Activated naive CD4-positive, alpha-beta T cell treated with anti-CD3 and anti-CD28 coated beads, Interleukin-2, amount 10 ng/mL, durations not matched to agents 7 days and 5 days (primary cell): ENCODE data around the gene ZNF846.
"Not testable (repeated sequence)": the region's sequence is repeated elsewhere in the genome, so short reads cannot be mapped to it uniquely, and the experiment has no call there.

Source experiments
- CTCF ChIA-PET: fragments of 350-600 bp; sonication (Branson Sonifier 250); formaldehyde crosslinking; loops from one replicate; lab custom pipeline; 2021; ENCODE audit warnings: antibody characterized with exemption; lab: Charles Lee
- DNase-seq: peaks from one replicate; pipeline ENCODE4 v3.0.0-alpha.2; 2020
- H3K27ac Mint-ChIP-seq: one replicate; pipeline ENCODE4 v1.8.0; 2021; ENCODE audit warnings: mild to moderate bottlenecking, moderate library complexity, mixed read lengths
- H3K27me3 Mint-ChIP-seq: one replicate; pipeline ENCODE4 v1.8.0; 2021; ENCODE audit warnings: mild to moderate bottlenecking, mixed read lengths
- H3K36me3 Mint-ChIP-seq: one replicate; pipeline ENCODE4 v1.8.0; 2021; ENCODE audit warnings: mixed read lengths
- H3K4me1 Mint-ChIP-seq: one replicate; pipeline ENCODE4 v1.8.0; 2021; ENCODE audit warnings: mixed read lengths
- H3K4me3 Mint-ChIP-seq: one replicate; pipeline ENCODE4 v1.8.0; 2021; ENCODE audit warnings: mild to moderate bottlenecking, moderate library complexity, mixed read lengths
- H3K9me3 Mint-ChIP-seq: one replicate; pipeline ENCODE4 v1.8.0; 2021; ENCODE audit warnings: mixed read lengths

The ZNF846 gene

GRCh38 chr19:9791073-9791367, 22.5 kb upstream of the ZNF846 start:
- H3K36me3 Mint-ChIP-seq, DNase-seq, H3K9me3 Mint-ChIP-seq, H3K27me3 Mint-ChIP-seq: not testable (repeated sequence)
- CTCF ChIA-PET, result interaction anchor here (1.4 to 2.2 kb wide), 2 partner anchors 165 to 206 kb away, joined by 4 to 7 read pairs; partner anchors contain the start of gene ZNF121
- Mint-ChIP-seq H3K4me3 (peak overlapping the region; percentile 83), H3K27ac (peak overlapping the region; percentile 93), H3K4me1 (peaks cover 28% of the 10 kb centered on the region)

- not testable (repeated sequence) for DNase-seq, H3K27me3 Mint-ChIP-seq, H3K36me3 Mint-ChIP-seq, H3K9me3 Mint-ChIP-seq, H3K27ac Mint-ChIP-seq, H3K4me3 Mint-ChIP-seq
- CTCF ChIA-PET, result interaction anchor here (1.4 to 2.2 kb wide), 3 partner anchors 163 to 204 kb away, joined by 4 to 7 read pairs (median 4); partner anchors contain the start of gene ZNF121
- peaks cover 36% of the 10 kb centered on the region for H3K4me1 Mint-ChIP-seq
Observed at GRCh38 chr19:9789579-9789978, 21.0 kb upstream of the ZNF846 start.

GRCh38 chr19:9789066-9789465, 20.5 kb upstream of the ZNF846 start:
- Mint-ChIP-seq H3K4me1 (peaks cover 41% of the 10 kb centered on the region), H3K27ac (no peak overlapping the region), H3K9me3 (peaks cover 6% of the 10 kb centered on the region), H3K4me3 (no peak overlapping the region), H3K36me3 (peaks cover 2% of the 10 kb centered on the region), H3K27me3 (no peaks in the 10 kb centered on the region)
- CTCF ChIA-PET, result no interaction called here
- no peak for DNase-seq

- DNase-seq, H3K27me3 Mint-ChIP-seq, H3K9me3 Mint-ChIP-seq, H3K27ac Mint-ChIP-seq, H3K36me3 Mint-ChIP-seq, CTCF ChIA-PET, H3K4me3 Mint-ChIP-seq: not testable (repeated sequence)
- H3K4me1 Mint-ChIP-seq, result peaks cover 43% of the 10 kb centered on the region
Observed at GRCh38 chr19:9788604-9789003, 20.1 kb upstream of the ZNF846 start.

GRCh38 chr19:9786819-9787218, 18.3 kb upstream of the ZNF846 start:
- Mint-ChIP-seq H3K4me3 (peak overlapping the region; percentile 71), H3K9me3 (peaks cover 2% of the 10 kb centered on the region), H3K27me3 (no peaks in the 10 kb centered on the region), H3K4me1 (peaks cover 41% of the 10 kb centered on the region), H3K27ac (peak overlapping the region; percentile 75), H3K36me3 (peaks cover 5% of the 10 kb centered on the region)
- CTCF ChIA-PET, result interaction anchor here (0.8 kb wide), 1 partner anchor 9 kb away, joined by 3 read pairs; no protein-coding TSS in a partner anchor
- DNase-seq, result no peak

GRCh38 chr19:9786342-9786741, 17.8 kb upstream of the ZNF846 start:
- H3K27me3 Mint-ChIP-seq, result no peaks in the 10 kb centered on the region
- H3K27ac Mint-ChIP-seq, result peak overlapping the region; percentile 96
- DNase-seq, result no peak
- peak overlapping the region; percentile 87 for H3K4me3 Mint-ChIP-seq
- H3K36me3 Mint-ChIP-seq, result peaks cover 5% of the 10 kb centered on the region
- peaks cover 38% of the 10 kb centered on the region for H3K4me1 Mint-ChIP-seq
- CTCF ChIA-PET, result interaction anchor here (0.8 kb wide), 1 partner anchor 9 kb away, joined by 3 read pairs; no protein-coding TSS in a partner anchor
- H3K9me3 Mint-ChIP-seq, result peaks cover 2% of the 10 kb centered on the region

GRCh38 chr19:9785367-9786331, 17.1 kb upstream of the ZNF846 start:
- peak overlapping the region; percentile 87 for H3K4me3 Mint-ChIP-seq
- DNase-seq, result peak; percentile 99
- no peaks in the 10 kb centered on the region for H3K27me3 Mint-ChIP-seq
- CTCF ChIA-PET, result no interaction called here
- peaks cover 5% of the 10 kb centered on the region for H3K36me3 Mint-ChIP-seq
- H3K9me3 Mint-ChIP-seq, result peaks cover 2% of the 10 kb centered on the region
- H3K27ac Mint-ChIP-seq, result peak overlapping the region; percentile 96
- H3K4me1 Mint-ChIP-seq, result peaks cover 34% of the 10 kb centered on the region

- DNase-seq, H3K27me3 Mint-ChIP-seq, CTCF ChIA-PET, H3K36me3 Mint-ChIP-seq, H3K9me3 Mint-ChIP-seq: not testable (repeated sequence)
- peak overlapping the region; percentile 96 for H3K27ac Mint-ChIP-seq
- peaks cover 28% of the 10 kb centered on the region for H3K4me1 Mint-ChIP-seq
- peak overlapping the region; percentile 35 for H3K4me3 Mint-ChIP-seq
Observed at GRCh38 chr19:9784163-9784496, 15.6 kb upstream of the ZNF846 start.

GRCh38 chr19:9782338-9782737, 13.8 kb upstream of the ZNF846 start:
- CTCF ChIA-PET, result no interaction called here
- peaks cover 7% of the 10 kb centered on the region for H3K36me3 Mint-ChIP-seq
- H3K9me3 Mint-ChIP-seq, result peaks cover 12% of the 10 kb centered on the region
- H3K4me3 Mint-ChIP-seq, result no peak overlapping the region
- no peaks in the 10 kb centered on the region for H3K27me3 Mint-ChIP-seq
- DNase-seq, result no peak
- H3K27ac Mint-ChIP-seq, result peak overlapping the region; percentile 14
- H3K4me1 Mint-ChIP-seq, result peaks cover 28% of the 10 kb centered on the region

GRCh38 chr19:9757544-9758501, 10.7 kb downstream of the ZNF846 start:
- no peak for DNase-seq
- no peak overlapping the region for H3K4me3 Mint-ChIP-seq
- peaks cover 40% of the 10 kb centered on the region for H3K36me3 Mint-ChIP-seq
- CTCF ChIA-PET, result no interaction called here
- H3K9me3 Mint-ChIP-seq, result peaks cover 48% of the 10 kb centered on the region
- no peaks in the 10 kb centered on the region for H3K27me3 Mint-ChIP-seq
- no peak overlapping the region for H3K27ac Mint-ChIP-seq
- H3K4me1 Mint-ChIP-seq, result no peaks in the 10 kb centered on the region

- Mint-ChIP-seq H3K27ac (no peak overlapping the region), H3K4me3 (no peak overlapping the region), H3K4me1 (no peaks in the 10 kb centered on the region), H3K36me3 (peaks cover 6% of the 10 kb centered on the region), H3K27me3 (no peaks in the 10 kb centered on the region), H3K9me3 (peaks cover 47% of the 10 kb centered on the region)
- DNase-seq, result no peak
- CTCF ChIA-PET, result no interaction called here
Observed at GRCh38 chr19:9752701-9753443, 15.7 kb downstream of the ZNF846 start.

- CTCF ChIA-PET, result no interaction called here
- H3K9me3 Mint-ChIP-seq, result peaks cover 36% of the 10 kb centered on the region
- no peak for DNase-seq
- no peaks in the 10 kb centered on the region for H3K27me3 Mint-ChIP-seq
- H3K27ac Mint-ChIP-seq, result no peak overlapping the region
- no peaks in the 10 kb centered on the region for H3K4me1 Mint-ChIP-seq
- no peak overlapping the region for H3K4me3 Mint-ChIP-seq
- H3K36me3 Mint-ChIP-seq, result peaks cover 1% of the 10 kb centered on the region
Observed at GRCh38 chr19:9751446-9751845, 17.1 kb downstream of the ZNF846 start.

- Mint-ChIP-seq H3K4me3 (no peak overlapping the region), H3K36me3 (no peaks in the 10 kb centered on the region), H3K27ac (no peak overlapping the region), H3K9me3 (peaks cover 36% of the 10 kb centered on the region), H3K4me1 (no peaks in the 10 kb centered on the region), H3K27me3 (no peaks in the 10 kb centered on the region)
- CTCF ChIA-PET, result no interaction called here
- no peak for DNase-seq
Observed at GRCh38 chr19:9741476-9742171, 26.9 kb downstream of the ZNF846 start.
